ENCODE measurements around the gene CBLB.
"Not testable (repeated sequence)": the region's sequence is repeated elsewhere in the genome, so short reads cannot be mapped to it uniquely, and the experiment has no call there.

The CBLB gene

DNA sequence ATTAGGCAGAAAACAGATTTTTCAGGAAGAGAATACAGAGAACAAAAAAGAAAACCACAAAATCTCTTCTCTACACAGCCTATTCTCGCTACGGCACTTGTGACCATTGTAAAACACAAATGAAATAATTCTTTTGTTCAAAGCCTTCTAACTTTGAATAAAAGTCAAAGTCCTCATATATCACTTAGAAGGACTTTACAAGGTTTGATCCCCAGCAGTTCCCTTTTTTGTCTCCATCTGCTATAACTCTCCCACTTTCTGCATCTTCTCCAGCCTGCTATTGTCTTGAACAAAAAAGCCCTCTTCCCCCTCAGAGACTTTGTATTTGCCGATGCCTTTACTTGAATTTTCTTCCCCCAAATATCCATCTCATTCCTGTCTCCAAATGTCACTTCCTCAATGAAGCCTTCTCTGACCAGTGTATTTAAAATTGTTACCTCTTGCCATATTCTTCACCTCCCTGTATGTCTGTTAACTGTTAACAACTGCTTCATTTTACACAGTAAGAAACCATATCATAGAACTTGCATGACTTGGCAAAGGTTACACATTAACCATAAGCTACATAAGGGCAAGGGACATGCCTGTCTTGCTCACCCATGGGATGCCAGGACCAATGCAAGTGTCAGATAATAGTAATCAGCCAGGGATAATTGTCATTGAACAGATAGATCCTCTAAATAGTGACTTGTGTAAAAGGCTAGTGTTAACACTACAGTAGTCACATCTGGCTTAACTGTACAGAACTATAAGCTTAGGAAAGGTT is 122.4 kb downstream of the CBLB start:
- no peak for DNase-seq

DNA sequence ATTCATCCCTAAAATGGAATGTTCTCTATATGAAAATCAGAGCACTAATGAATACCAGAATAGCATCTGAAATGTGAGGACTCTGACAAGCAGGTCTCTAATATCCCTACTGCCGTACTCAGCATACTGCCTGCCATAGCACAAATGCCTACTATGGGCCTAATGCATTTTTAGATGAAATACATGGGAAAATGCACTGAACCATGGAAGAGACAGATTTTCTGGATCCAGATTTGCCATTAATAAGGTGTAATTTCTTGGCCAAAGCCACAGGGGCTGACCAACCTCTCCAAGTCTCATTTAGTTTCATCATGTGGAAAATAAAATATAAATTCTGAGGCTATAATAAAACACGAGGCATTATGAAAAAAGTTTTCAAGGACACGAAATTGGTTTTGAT is 123.8 kb downstream of the CBLB start:
- no peak for DNase-seq

DNA sequence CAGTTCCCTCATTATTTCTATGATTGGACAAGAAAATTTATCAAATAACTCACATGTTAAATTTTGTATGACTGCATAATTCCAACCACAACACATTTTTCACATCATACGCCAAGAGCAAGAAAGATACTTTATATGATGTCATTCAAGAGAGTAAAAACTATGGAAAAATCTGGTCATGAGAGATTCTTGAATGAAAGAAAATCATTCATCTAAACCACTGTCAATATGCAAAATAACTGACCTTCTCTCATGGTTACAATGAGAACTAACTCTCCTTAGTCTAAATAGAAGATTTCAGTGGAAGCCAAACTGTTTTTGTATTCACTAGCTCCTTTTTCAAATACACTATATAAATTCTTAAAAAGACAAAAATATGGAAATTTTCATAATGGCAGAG is 124.6 kb downstream of the CBLB start:
- DNase-seq, result no peak

DNA sequence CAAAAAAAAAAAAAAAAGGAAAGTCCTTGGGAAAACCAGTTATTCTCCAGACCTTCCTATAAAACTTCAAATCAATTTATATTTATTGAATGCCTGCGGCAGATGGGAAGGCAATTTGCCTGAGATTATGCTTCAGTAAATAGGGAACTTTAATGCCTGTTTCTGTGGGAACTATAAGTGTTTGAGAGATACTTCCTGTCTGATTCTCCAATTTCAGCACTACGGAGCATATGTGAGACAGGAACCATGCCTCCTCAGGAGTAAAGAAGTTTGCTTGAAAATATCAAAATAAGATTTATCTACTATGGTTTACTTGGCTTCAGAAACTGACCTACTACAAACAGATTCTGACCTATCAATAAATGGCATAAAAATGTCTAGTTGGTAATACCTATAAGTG is 135.5 kb downstream of the CBLB start:
- no peak for DNase-seq

DNA sequence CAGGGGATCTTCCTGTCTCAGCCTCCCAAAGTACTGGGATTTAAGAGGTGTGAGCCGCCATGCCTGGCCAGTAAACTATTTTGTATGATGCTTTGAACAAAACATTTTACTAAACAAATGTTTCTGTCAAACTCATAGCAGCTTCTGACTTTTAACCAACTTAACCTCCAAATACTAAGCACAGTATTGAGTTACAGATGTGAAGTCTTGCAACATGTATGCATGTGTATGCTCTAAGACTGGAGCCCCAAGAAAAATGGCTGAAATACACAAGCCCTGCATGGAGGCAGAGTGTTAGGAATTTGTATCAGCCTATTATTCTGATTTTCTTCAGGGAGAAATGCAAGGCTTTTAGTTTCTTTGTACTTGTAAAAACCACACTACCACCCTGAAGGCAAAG is 137.1 kb downstream of the CBLB start:
- no peak for DNase-seq

DNA sequence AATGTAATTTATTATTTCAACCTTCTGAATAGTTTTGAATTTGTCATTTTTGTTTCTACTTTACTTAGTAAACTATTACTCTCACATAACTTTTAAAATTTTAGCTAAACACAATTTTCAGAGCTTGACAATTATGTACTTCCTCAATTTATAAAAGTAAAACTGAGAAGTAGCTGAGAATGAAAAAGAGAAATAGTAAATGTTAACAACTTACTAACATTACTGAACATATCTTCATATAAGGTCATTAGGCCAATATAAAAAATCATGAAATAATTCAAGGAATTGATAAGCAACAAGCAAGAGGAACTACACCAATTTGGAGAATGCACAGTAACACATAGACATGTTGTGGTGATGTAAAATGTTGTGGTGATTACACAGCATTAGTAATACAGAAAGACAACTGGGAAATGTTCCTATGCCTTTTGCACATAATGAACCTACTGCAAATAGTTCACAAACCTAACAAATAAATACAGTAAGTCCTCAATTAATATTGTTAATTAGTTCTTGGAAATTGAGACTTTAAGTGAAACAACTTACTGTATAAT is 137.9 kb downstream of the CBLB start:
- no peak for DNase-seq

DNA sequence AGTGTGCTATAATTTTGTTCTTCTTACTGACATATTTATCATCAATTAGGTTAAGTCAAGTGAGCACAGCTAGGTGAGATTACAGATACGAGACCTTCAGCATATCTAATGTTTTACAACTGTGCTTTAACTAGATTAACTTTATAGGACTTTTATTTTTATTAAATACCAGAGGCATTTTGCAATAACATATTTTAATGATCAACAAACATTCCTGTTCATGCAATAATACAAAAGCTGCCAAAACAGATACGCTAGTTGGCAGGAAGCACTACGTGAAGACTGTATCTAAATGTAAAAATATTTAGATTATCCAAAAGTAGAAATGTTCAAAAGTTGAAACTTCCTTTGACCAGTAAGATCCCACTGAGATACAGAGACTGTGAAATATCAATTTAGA is 139.1 kb downstream of the CBLB start:
- DNase-seq, result no peak

DNA sequence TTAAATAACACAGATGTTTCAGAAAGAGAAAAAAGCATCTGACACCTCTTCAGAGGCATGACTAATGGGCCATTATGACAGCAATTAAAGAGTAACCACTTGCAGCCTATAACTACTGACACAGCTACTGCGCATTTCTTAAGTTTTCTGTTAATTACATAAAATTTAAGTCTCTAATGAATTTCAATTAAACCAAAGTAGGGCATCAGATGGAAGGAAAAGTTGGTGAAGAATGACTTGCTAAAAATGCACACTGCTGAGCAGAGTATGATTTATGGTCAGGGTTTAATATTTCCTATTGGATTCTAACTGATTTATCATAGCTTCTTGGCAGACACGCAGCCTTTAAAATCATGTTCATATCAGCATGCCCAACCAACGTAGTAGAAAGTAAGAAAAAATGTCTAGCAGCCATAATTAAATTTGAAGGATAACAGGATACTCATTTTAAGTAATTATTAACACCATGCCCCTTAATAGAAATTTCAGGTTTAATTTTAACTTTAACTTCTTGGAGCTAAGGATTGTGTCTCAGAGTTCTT is 140.0 kb downstream of the CBLB start:
- no peak for DNase-seq

DNA sequence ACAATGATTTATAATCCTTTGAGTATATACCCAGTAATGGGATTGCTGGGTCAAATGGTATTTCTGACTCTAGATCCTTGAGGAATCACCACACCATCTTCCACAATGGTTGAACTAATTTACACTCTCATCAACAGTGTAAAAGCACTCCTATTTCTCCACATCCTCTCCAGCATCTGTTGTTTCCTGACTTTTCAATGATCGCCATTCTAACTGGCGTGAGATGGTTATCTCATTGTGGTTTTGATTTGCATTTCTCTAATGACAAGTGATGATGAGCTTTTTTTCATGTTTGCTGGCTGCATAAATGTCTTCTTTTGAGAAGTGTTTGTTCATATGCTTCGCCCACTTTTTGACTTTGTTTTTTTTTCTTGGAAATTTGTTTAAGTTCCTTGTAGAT is 141.8 kb downstream of the CBLB start:
- DNase-seq, result not testable (repeated sequence)

DNA sequence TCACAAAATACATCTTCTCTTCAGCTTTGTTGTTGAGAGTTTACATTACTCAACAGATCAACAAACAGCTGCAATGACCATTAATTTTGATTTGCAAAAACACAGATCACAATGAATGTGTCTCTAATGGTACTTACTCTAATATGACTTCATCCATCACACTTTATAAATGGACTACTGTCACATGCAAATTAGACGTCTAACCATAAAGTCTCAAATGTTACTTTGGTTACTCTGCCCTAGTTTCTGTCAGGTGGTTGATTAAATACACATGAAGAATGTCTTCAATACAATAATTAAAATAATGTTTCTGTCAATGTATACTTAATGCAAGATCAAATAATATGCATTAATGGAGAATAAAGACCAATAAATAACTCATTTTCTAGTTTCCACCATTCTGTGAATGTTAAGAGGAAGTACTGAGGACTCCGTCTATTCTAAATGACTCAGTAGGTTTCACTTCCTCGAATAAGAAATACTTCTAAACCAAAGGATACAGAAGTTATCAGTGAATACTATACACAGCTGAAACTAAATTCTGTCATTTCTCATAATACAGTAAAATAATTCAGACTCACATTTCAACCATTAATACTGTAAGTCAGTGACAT is 145.8 kb downstream of the CBLB start:
- DNase-seq, result no peak

DNA sequence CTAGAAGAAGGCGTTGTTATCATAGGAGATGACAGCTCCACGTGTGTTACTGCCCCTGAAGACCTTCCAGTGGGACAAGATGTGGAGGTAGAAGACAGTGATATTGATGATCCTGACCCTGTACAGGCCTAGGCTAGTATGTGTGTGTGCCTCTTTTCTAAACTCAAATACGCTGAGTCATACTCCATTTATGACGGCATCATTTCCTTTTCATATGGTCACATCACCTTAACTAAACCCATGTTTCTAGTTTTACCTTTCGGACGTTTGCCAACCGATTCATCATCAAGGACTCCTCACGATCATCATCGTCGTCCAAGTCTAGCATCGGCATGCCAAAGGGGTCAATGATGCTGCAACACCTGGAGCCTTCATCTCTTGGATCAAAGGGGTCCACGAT is 149.0 kb downstream of the CBLB start:
- DNase-seq, result no peak

DNA sequence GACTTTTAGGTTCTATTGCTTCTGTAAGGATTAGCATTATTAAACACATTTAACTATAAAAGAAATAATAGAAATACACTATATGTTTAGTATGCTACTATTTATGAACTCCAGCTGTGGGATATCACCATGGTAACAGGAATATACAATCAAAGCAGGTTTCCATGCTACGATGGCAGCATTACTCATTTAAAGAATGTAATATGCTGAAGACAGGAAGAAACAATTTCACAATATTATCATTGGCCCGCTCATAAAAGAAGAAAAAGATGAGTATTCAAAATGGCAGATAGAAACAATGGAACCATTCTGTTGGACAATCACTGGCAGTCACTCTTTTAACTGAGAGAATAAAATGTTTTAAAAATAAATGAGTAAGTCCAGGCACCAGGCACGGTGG is 153.4 kb downstream of the CBLB start:
- DNase-seq, result no peak

DNA sequence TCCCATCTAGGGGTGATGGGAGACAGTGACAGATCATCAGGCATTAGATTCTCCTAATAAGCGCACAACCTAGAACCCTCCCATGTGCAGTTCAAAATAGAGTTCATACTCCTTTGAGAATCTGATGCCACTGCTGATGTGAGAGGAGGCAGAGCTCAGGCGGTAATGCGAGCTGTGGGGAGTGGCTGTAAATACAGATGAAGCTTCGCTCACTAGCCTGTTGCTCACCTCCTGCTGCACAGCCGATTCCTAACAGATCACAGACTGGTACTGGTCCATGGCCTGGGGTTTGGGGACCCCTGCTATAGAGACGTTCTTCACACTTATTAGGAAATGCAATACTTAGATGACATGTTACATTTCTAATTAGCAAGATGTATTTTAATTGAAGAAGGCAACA is 154.4 kb downstream of the CBLB start:
- no peak for DNase-seq

DNA sequence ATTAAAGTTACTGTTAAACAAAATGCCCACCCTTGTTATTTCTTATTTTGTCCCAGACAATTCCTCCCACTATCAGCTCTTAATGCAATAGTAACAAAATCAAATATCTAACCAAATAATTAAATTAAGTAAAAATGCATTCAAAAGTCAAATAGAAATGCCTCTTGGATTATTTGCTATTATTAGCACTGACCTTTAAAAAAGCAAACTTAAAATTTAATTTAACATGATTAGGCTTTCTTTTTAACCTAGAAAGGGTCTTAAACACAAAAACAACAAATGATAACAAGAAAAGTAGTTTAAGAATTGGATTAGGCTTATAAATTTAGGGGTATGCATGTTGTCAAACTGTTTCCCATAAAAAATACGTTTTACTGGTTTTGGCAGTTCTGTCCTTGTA is 159.8 kb downstream of the CBLB start:
- DNase-seq, result no peak

DNA sequence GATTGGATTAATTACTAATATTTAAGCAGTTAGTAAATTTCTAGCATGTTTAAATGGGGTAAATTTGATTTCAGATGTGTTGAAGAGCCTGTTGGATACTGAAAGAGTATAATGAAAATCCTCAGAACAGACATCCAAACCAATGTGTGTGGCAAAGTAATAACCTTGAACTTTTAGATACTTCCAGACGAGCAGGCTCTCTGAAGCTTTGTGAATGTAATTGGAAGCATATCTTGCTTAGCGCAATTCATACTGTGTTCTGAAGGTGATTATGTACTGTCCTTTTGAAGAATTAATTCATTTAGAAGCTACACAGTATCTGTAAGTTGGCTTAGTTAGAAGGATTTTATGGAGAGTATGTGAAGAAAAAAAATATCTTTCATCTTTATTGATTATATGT is 161.8 kb downstream of the CBLB start:
- DNase-seq, result no peak

DNA sequence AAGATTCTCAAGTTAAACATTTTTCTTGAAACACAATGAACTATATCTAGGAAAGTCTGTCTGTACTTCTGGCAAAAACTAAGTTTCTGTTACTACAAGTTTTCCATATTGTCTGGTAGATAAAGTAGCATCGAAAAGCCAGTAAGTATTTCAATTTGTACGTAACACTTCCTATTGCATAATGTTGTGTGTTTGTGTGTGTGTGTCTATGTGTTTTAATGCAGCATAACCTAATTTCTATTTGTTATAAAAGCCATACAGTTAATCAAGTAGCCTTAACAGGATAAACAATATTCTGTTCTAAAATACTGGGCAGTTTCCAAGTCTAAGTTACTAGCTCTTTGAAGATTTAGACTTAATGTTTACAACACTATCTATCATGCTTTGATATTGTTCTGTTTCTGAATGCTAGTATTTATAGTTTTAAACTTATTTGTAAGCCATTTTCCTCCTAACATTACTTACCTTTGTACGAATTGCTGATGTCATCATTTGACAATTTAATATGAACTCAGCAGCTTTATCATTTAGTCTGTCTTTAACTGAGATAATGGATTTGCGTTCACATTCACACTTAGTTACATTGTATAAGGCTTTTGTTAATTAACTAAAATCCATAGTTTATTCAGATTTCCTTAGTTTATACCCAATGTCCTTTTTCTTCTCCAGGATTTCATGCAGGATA is 163.9 kb downstream of the CBLB start:
- DNase-seq, result no peak

DNA sequence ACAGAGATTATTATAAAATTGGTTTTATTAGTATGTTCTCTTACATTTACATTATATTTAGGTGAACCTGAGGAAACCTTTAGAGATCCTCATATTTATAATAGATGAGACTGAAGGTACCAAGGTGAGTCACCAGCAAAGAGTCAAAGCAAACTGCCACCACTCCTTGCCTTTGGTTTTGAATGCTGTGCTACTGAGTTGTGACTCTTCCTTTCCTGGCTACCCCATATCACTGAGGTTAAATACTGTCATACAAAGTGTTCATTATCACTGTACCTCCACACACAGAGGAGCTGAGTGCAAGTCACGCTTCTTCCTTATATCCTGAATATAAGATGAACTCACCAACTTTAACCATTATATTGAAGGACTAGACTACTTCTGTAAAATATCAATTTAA is 168.2 kb downstream of the CBLB start:
- no peak for DNase-seq

DNA sequence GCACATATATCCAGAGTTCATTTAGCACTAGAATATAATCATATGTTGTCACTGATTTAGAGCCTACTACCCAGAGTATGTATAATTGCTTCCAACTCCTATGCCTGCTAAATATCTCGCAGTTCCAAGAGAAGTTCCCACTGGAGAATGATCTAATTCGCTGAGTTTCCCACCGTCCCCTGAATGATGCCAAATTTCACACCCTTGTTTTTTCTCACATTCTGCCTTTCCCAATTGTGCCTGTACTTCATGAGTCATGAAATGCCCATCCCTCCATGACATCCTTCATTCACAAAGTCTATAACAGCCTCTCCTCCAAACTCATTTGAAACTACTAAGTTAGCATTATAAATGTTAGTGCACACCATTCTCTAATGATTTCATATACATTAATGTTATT is 177.2 kb downstream of the CBLB start:
- peak; percentile 35 for DNase-seq

DNA sequence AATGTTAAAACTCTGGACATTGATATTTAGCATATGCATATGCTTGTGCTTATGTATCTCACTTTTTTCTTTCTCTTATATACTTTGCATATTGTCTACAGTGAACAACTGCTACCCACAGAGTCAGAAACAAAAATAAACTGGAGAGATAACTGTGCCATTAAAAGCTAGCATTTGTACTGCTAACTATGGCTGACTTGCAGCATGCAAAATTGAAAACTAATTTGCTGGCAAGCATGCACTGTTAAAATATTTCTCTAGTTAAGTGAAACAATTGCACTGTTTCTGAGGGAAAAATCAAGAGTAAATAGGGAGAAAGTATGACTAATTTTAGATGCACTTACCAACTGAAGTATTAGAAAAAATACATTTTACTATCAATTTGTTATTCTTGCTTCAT is 177.8 kb downstream of the CBLB start:
- no peak for DNase-seq

DNA sequence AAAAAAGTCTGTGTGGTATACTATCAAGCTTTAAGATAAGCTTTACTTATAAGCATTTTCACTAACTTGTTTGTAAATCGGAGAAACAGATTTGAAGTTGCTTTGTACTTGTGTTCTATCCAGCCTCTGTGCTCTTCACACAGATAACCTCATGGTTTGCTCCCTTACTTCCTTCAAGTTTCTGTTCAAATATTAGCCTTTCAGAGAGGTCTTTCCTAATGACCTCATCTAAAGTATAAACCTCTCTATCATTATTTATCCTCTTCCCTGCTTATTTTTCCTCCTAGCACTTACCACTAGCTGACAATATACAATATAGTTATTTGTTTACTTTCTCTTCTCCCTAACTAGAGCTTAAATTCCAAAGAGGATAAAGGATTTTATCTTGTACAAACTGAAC is 180.0 kb downstream of the CBLB start:
- DNase-seq, result no peak

DNA sequence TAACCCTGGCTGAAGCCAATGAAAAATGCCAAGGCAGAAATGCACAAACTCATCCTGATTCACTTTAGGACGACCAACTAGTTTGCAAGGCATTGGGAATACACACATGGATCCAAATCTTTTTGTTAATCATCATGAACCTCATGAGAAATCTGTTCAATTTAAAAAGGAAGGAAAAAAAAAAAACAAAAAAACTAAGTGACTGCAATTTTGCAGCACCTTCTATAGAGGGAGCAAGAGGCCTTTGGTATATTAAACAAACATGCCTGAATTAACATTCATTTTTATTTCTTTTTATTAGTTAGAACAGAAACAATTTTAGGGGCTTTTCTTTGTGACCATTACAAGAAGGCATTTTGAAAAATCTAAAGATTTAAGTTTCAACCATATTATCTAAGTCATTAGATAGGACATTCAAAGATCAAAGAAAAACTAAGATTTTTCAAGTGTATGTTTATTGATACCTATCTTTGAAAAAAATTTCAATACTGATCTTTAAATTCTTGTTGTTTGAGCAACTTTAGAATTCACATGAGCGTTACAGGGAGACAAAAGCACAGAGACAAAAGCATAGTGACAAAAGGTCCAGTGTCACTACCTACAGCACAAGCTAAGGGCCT is 182.4 kb downstream of the CBLB start:
- DNase-seq, result no peak

DNA sequence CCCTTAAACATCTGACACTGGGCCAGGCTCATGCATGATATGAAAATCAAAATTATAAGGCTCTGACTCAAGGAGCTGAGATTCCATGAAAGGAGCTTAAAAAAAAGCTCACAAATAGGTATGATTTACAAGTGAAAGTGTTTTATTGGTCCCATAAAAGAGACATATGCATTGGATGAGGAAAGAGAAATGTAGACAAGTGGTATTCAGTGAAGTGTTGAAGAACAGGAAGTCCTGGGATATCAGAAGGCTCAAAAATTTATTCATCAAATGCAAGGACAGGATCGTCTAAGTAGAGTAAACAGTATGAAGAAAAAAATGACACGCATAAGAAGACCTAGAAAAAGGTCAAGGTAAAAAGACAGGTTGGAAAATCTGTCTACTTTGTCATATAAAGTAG is 188.9 kb downstream of the CBLB start:
- no peak for DNase-seq

DNA sequence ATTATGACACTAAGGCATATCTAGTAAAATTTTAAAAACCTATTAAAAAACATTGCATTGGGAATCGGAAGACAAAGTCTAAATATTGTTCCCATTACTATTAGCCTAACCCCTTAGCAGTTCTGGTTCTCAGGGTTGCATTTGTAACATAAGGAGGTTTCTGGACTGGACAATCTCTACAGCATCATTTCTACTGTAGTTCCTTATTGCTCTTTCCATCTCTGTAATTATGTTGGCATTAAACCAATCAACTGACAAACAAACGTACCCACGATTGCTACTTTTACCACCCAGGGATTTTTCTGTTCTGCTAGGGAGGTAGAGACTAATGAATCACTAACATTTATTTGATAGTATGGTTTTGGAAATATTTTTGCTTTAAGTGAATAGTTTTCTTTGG is 190.8 kb downstream of the CBLB start:
- DNase-seq, result no peak
